GM18858 (cell line): ENCODE measurements around the gene CYB561.

ENCODE experiments used
- ATAC-seq: cut with Tn5 transposase; IDR thresholded peaks from one replicate; pipeline ENCODE4 v1.9.1; 2021; ENCODE audit not compliant: unreplicated experiment

Gene CYB561

GRCh38 chr17:63452046-63452961 is 6.2 kb upstream of the CYB561 start:
- ATAC-seq: no peak

GRCh38 chr17:63451150-63451549 is 5.0 kb upstream of the CYB561 start:
- no peak for ATAC-seq

GRCh38 chr17:63450551-63450950 is 4.4 kb upstream of the CYB561 start:
- ATAC-seq: no peak

- ATAC-seq: no peak
Measured at GRCh38 chr17:63448655-63449054, 2.5 kb upstream of the CYB561 start.

GRCh38 chr17:63447471-63448009 is 1.4 kb upstream of the CYB561 start:
- no peak for ATAC-seq

GRCh38 chr17:63446753-63447470 is 806 bp upstream of the CYB561 start:
- ATAC-seq: peak; percentile 1

- no peak for ATAC-seq
Measured at GRCh38 chr17:63445571-63445953, 544 bp downstream of the CYB561 start.

GRCh38 chr17:63445065-63445464 is 1.0 kb downstream of the CYB561 start:
- no peak for ATAC-seq

- ATAC-seq: no peak
Measured at GRCh38 chr17:63444457-63444856, 1.6 kb downstream of the CYB561 start.

GRCh38 chr17:63443053-63443452 is 3.1 kb downstream of the CYB561 start:
- ATAC-seq: no peak

- no peak for ATAC-seq
Measured at GRCh38 chr17:63442549-63443035, 3.5 kb downstream of the CYB561 start.

GRCh38 chr17:63442074-63442473 is 4.0 kb downstream of the CYB561 start:
- no peak for ATAC-seq

- no peak for ATAC-seq
Measured at GRCh38 chr17:63441654-63442053, 4.5 kb downstream of the CYB561 start.

- ATAC-seq: no peak
Measured at GRCh38 chr17:63440770-63441335, 5.3 kb downstream of the CYB561 start.

- ATAC-seq: no peak
Measured at GRCh38 chr17:63440127-63440769, 5.9 kb downstream of the CYB561 start.

GRCh38 chr17:63439687-63440086 is 6.4 kb downstream of the CYB561 start:
- ATAC-seq: no peak

GRCh38 chr17:63438092-63439051 is 7.7 kb downstream of the CYB561 start:
- no peak for ATAC-seq

- no peak for ATAC-seq
Measured at GRCh38 chr17:63437287-63438091, 8.6 kb downstream of the CYB561 start.

GRCh38 chr17:63436523-63437110 is 9.5 kb downstream of the CYB561 start:
- no peak for ATAC-seq
